Subcutaneous abdominal adipose tissue (tissue), 5 donors: ENCODE data around the gene CNGA3.

Experiments
- H3K27ac ChIP-seq: one replicate; pipeline ENCODE4 v1.7.0; 2013; ENCODE audit warnings: low read depth, mild to moderate bottlenecking, inconsistent platforms, low read length, moderate library complexity
- H3K27me3 ChIP-seq, 5 donors: one replicate each; pipeline ENCODE4 v1.7.0; 2013; ENCODE audit warnings: low read length in 5 of 5, inconsistent platforms in 1 of 5; ENCODE audit not compliant: control insufficient read depth in 5 of 5, insufficient read depth in 4 of 5
- H3K36me3 ChIP-seq, 5 donors: one replicate each; pipeline ENCODE4 v1.7.0; 2013; ENCODE audit warnings: low read length in 5 of 5; ENCODE audit not compliant: control insufficient read depth in 5 of 5, insufficient read depth in 5 of 5
- H3K4me1 ChIP-seq, 5 donors: one replicate each; pipeline ENCODE4 v1.7.0; 2013; ENCODE audit warnings: low read length in 5 of 5, mild to moderate bottlenecking in 3 of 5, moderate library complexity in 1 of 5; ENCODE audit not compliant: control insufficient read depth in 5 of 5, insufficient read depth in 5 of 5
- H3K4me3 ChIP-seq, 5 donors: one replicate each; pipeline ENCODE4 v1.7.0; 2013; ENCODE audit warnings: low read length in 5 of 5, low read depth in 1 of 5
- H3K9ac ChIP-seq, 5 donors: one replicate each; pipeline ENCODE4 v1.7.0; 2013; ENCODE audit warnings: low read length in 5 of 5, mild to moderate bottlenecking in 4 of 5, moderate library complexity in 3 of 5
- H3K9me3 ChIP-seq, 5 donors: one replicate each; pipeline ENCODE4 v1.7.0; 2013; ENCODE audit warnings: low read length in 5 of 5; ENCODE audit not compliant: control insufficient read depth in 5 of 5
- donor health status: healthy.
- donor health status: healthy.
- donor health status: healthy.
- donor health status: healthy.
- donor health status: healthy.

The CNGA3 gene

DNA sequence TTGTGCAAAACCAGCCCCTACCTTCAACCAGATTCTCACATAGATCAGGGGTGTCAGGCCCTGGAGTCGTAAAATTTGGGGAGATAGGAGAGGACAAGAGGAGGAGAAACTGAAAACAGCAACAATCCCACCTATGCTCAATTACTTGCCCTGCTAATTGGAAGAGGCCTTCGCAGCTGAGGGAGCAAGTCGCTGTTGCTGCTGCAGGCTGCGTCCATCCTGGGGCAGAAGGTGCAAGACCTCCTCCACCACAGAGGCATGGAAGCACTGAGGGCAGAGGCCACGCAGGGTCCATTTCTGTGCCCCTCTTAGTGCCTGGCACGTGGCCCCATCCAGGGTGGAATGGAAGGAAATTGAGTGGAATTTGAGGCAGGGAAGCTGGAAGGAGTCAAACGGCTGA, 36.5 kb downstream of the CNGA3 start:
- Histone ChIP-seq H3K4me3 (no peak overlapping the region), H3K9me3 (no peaks in the 10 kb centered on the region), H3K36me3 (no peaks in the 10 kb centered on the region), H3K4me1 (peaks cover 0 to 9% (median 3%) of the 10 kb centered on the region in 5 donors), H3K27ac (no peak overlapping the region), H3K27me3 (peaks cover 0 to 14% (median 6%) of the 10 kb centered on the region in 5 donors), H3K9ac (no peak overlapping the region)

DNA sequence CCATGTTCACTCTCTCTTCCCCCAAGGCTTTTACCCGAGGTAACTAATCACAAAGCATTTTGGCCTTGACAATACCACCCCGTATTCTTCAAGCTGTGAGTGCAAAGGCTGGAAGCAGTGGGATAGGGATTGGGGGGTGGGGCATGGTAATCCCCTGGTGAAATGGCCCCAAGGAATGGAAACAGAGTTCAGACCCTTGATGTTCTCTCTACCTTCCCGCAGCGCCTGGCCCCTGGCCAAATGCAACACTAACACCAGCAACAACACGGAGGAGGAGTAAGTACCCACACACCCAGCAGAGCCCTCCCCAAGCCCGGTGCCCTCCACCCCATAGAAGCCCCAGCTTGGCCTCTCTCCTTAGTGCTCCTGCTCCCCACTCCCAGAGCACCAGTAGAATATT, 36.9 kb downstream of the CNGA3 start:
- no peaks in the 10 kb centered on the region for H3K36me3 ChIP-seq
- peaks cover 0 to 9% (median 3%) of the 10 kb centered on the region in 5 donors for H3K4me1 ChIP-seq
- no peak overlapping the region for H3K27ac ChIP-seq
- no peak overlapping the region for H3K9ac ChIP-seq
- no peak overlapping the region for H3K4me3 ChIP-seq
- no peaks in the 10 kb centered on the region for H3K9me3 ChIP-seq
- H3K27me3 ChIP-seq: peaks cover 0 to 13% (median 3%) of the 10 kb centered on the region in 5 donors

DNA sequence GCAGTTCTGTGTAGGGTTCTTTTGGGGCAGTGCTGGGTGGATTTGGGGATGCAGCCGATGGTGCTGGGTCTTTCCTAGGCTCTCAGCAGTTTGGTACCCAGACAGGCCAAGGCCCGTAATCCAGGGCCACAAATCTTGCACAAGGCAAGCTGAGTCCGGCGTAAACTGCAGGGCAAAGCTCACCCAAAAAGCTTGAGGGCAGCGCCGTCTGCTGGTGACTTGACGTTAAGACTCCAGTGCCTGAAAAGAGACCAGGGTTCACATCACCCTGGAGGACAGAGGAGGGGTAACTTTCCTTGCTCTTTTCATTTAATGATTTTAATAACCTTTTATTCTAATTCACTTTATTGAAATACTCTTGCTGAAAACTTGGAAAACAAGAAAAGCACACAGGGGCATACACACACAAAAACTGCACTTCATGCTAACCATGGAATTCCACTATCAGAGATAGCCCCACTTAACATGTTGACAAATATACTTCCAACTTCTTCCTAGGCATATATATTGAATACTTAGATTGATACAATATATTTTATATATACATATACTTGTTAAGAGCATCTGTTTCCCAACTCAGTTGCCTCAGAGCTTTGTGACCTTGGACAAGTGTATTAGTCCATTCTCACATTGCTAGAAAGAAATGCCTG, 38.9 kb downstream of the CNGA3 start:
- H3K4me3 ChIP-seq: no peak overlapping the region
- H3K27ac ChIP-seq: no peak overlapping the region
- no peaks in the 10 kb centered on the region for H3K9me3 ChIP-seq
- H3K36me3 ChIP-seq: no peaks in the 10 kb centered on the region
- peaks cover 0 to 13% (median 2%) of the 10 kb centered on the region in 5 donors for H3K27me3 ChIP-seq
- peaks cover 0 to 3% (median 0%) of the 10 kb centered on the region in 5 donors for H3K4me1 ChIP-seq
- H3K9ac ChIP-seq: no peak overlapping the region

DNA sequence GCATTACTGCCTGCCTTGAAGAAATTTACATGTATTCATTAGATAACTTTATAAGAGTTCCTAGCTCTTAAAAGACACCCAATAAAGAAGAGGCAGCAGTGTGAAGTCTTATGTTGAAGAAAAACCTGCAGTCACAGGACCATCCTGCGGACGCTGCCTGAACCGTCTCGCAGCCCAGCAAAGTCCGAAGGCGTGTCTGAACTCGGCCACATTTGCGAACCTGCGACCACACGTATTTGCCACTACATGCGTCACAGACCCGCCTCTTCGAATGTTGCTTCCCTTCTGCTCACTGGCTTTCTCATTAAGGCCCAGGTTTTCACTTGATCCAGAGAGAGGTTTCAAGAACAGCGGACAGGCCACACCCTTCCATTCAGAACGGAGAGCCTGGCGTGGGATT, 41.2 kb downstream of the CNGA3 start:
- H3K9me3 ChIP-seq: no peaks in the 10 kb centered on the region
- no peak overlapping the region for H3K9ac ChIP-seq
- no peak overlapping the region for H3K4me3 ChIP-seq
- no peak overlapping the region for H3K27ac ChIP-seq
- H3K27me3 ChIP-seq: peaks cover 0 to 3% (median 2%) of the 10 kb centered on the region in 5 donors
- H3K4me1 ChIP-seq: no peaks in the 10 kb centered on the region
- H3K36me3 ChIP-seq: no peaks in the 10 kb centered on the region

DNA sequence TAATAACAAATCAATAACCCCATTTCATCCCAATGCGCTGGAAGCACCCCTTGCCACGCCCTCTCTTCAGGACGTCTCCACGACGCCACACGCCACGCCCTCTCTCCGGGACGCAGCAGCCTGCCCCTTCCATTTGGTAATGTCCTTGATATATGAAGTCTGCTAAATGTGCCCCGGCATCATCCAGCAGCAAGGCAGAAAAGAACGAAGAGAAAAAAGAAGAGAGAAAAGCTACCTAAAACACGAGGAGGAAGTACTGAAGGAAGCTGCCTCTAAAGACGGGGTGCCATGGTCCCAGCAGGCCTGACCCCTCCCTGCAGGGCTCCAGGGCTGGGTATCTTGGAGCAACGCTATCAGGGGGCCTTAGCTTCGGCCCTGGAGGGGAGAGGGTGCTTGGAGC, 41.8 kb downstream of the CNGA3 start:
- Histone ChIP-seq H3K9ac (no peak overlapping the region), H3K4me3 (no peak overlapping the region), H3K27ac (no peak overlapping the region), H3K9me3 (no peaks in the 10 kb centered on the region), H3K36me3 (no peaks in the 10 kb centered on the region), H3K27me3 (peaks cover 0 to 3% (median 2%) of the 10 kb centered on the region in 5 donors), H3K4me1 (no peaks in the 10 kb centered on the region)

DNA sequence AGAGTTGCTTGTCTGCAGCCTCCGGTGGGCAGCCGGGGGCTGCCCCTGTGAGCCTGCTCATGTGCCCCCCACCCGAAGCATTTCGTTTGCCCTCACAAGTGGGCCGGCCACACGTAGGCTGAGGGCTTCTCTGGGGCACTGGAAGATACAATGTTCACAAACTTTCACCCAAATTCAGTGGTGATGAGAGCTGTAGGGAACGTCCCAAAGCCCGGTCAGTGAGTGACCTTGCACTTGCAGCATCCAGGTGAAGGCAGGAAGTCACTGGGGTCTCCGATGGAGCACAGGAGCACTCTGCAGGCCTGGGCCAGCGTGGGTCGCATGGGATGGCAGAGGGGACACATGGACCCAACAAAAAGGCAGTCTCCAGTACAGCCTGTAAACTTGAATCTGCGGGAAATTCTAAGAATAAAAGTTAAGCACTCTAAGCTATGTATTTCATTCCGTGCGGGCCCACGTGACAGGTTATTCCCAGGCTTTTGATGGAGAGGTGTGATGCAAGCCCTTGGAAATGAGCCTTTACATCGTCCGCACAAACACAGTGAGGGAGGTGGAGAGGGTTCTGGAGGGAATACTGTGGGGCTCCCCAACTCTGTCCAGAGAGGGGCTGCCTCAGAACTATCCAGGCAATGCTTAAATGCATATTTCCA, 42.5 kb downstream of the CNGA3 start:
- no peak overlapping the region for H3K4me3 ChIP-seq
- H3K9ac ChIP-seq: no peak overlapping the region
- H3K36me3 ChIP-seq: no peaks in the 10 kb centered on the region
- H3K27ac ChIP-seq: no peak overlapping the region
- no peaks in the 10 kb centered on the region for H3K4me1 ChIP-seq
- no peaks in the 10 kb centered on the region for H3K9me3 ChIP-seq
- peaks cover 0 to 3% (median 0%) of the 10 kb centered on the region in 5 donors for H3K27me3 ChIP-seq

DNA sequence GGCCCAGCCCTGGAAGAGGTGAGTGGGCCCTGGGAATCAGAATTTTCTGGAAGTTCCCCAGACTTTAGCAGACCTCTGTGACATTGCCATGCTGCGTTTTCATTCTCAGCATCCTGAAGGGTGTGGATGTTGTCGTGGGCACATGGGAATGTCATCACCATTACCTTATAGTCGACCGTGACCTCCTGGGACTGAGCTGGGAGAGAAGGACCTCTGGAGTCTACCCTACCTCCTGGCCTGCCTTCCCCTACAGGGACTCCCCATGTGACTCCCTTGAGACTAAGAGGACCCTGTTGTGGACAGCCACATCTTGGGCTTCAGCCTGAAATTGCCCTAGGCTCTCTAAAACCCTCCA, 43.0 kb downstream of the CNGA3 start:
- H3K27me3 ChIP-seq: peaks cover 0 to 3% (median 0%) of the 10 kb centered on the region in 5 donors
- no peak overlapping the region for H3K4me3 ChIP-seq
- no peaks in the 10 kb centered on the region for H3K36me3 ChIP-seq
- H3K4me1 ChIP-seq: no peaks in the 10 kb centered on the region
- no peaks in the 10 kb centered on the region for H3K9me3 ChIP-seq
- H3K9ac ChIP-seq: no peak overlapping the region
- H3K27ac ChIP-seq: no peak overlapping the region

DNA sequence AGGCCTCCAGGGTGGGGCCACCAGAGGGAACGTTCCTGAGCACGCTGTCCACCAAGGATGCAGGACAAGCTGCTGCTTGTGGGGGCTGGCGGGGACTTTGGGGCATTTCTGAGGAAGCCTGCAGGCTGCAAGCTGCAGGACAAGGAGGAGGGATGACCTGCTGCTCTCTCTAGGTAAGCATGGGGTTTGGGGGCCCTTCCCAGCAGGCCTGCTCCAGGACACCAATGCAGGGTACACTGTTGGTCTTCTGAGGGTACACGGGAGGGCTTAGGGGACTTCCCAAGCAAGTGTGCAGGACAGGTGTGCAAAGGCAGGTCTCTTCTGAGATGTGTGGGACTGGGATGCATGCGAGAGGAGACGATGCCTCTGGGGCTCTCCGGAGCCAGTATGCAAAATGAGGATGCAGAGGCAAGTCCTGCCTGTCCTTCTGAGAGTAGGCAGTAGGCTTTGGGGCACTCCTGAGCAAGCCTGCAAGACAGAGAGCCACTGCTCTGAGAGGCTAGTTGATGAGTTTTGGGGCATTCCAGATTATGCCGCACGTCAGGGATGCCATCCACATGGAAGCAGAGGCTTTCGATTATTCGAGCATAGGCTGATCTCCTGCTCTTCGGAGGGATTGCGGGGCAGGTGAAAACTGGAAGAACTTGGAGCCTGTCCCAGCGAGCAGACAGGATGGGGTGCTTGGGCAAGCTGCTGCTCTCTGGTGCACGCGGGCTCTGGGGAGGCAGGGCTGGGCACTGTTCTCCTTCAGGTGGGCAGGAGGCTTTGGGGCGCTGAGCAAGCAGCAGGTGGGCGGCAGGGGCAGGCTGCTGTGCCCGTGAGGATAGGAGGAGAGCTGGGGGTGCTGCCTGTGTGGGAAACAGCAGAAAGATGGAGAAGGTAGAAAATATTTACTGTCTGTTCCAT, 44.6 kb downstream of the CNGA3 start:
- Histone ChIP-seq H3K9ac (no peak overlapping the region), H3K27me3 (peaks cover 0 to 4% (median 0%) of the 10 kb centered on the region in 5 donors), H3K4me3 (no peak overlapping the region), H3K36me3 (no peaks in the 10 kb centered on the region), H3K9me3 (no peaks in the 10 kb centered on the region), H3K27ac (no peak overlapping the region), H3K4me1 (no peaks in the 10 kb centered on the region)

DNA sequence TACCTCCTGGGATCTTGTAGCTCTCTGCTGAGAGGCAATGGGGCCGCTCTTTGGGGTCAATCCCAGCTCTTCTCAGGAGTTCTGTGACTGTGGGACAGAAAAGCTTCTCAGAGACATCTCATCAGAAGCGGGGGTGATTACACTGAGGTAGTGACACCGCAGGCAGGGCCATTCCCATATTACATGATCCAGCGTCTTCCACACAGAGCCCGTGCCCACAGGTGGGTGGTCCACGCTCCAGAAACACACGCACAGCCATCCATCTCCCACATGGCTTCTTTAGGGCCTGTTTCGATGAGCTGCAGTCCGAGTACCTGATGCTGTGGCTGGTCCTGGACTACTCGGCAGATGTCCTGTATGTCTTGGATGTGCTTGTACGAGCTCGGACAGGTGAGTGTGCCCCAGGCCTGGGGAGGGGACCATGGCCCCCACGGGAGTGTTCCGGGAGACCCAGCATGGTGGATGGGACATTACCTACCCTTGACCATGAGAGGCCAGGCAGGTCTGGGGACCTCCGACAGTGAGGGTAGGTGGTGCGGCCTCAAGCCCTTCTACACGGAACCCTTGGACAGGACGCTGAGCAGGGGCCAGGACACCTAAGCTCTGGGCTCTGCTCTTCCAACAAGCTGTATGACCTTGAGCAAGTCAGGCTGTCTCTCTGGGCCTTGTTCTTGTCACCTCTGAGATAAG, 45.5 kb downstream of the CNGA3 start:
- no peaks in the 10 kb centered on the region for H3K4me1 ChIP-seq
- no peak overlapping the region for H3K27ac ChIP-seq
- H3K27me3 ChIP-seq: peaks cover 0 to 6% (median 4%) of the 10 kb centered on the region in 5 donors
- no peaks in the 10 kb centered on the region for H3K9me3 ChIP-seq
- no peak overlapping the region for H3K4me3 ChIP-seq
- H3K9ac ChIP-seq: no peak overlapping the region
- no peaks in the 10 kb centered on the region for H3K36me3 ChIP-seq
